Fibroblast of peridontal ligament (primary cell): ENCODE results near the gene NAT16.
"Not testable (repeated sequence)": the region's sequence is repeated elsewhere in the genome, so short reads cannot be mapped to it uniquely, and the experiment has no call there.

Experiments used
- DNase-seq: peaks from one replicate; pipeline ENCODE4 v3.0.0-alpha.2; 2010; ENCODE audit errors: extremely low read depth

The NAT16 gene

GRCh38 chr7:101201695-101202602, 21.9 kb upstream of the NAT16 start:
- no peak for DNase-seq

GRCh38 chr7:101200862-101201599, 20.9 kb upstream of the NAT16 start, which contains the start of gene MOGAT3:
Gene MOGAT3 (minus strand): TSS chr7:101201036. CDS start chr7:101200854, 182 bp downstream.
- no peak for DNase-seq

- DNase-seq, result no peak
Observed at GRCh38 chr7:101200504-101200861, 20.4 kb upstream of the NAT16 start.

- not testable (repeated sequence) for DNase-seq
Observed at GRCh38 chr7:101199522-101199921, 19.4 kb upstream of the NAT16 start.

GRCh38 chr7:101198476-101198875, 18.4 kb upstream of the NAT16 start:
- no peak for DNase-seq

GRCh38 chr7:101197991-101198390, 17.9 kb upstream of the NAT16 start:
- no peak for DNase-seq

GRCh38 chr7:101195884-101196283, 15.8 kb upstream of the NAT16 start:
- no peak for DNase-seq

GRCh38 chr7:101189109-101189508, 9.0 kb upstream of the NAT16 start:
- DNase-seq, result no peak

- DNase-seq, result no peak
Observed at GRCh38 chr7:101186844-101187428, 6.8 kb upstream of the NAT16 start.

GRCh38 chr7:101186194-101186593, 6.1 kb upstream of the NAT16 start:
- DNase-seq, result no peak

- DNase-seq, result peak; percentile 13
Observed at GRCh38 chr7:101185258-101185839, 5.3 kb upstream of the NAT16 start.

- DNase-seq, result no peak
Observed at GRCh38 chr7:101179713-101180112, 380 bp downstream of the NAT16 start.

GRCh38 chr7:101179117-101179516, 976 bp downstream of the NAT16 start:
- DNase-seq, result no peak

- DNase-seq, result no peak
Observed at GRCh38 chr7:101177644-101178043, 2.4 kb downstream of the NAT16 start.

GRCh38 chr7:101175664-101176063, 4.4 kb downstream of the NAT16 start:
- DNase-seq, result no peak

- no peak for DNase-seq
Observed at GRCh38 chr7:101174322-101174854, 5.7 kb downstream of the NAT16 start.

GRCh38 chr7:101173752-101174244, 6.3 kb downstream of the NAT16 start:
- peak; percentile 15 for DNase-seq

- DNase-seq, result peak; percentile 68
Observed at GRCh38 chr7:101172854-101173751, 7.0 kb downstream of the NAT16 start.

GRCh38 chr7:101172005-101172853, 7.9 kb downstream of the NAT16 start:
- no peak for DNase-seq

- DNase-seq, result no peak
Observed at GRCh38 chr7:101171442-101171837, 8.7 kb downstream of the NAT16 start.
